Smooth muscle cell (in vitro differentiated cells): ENCODE results near the gene SNX32. TPM values are rescaled to one million over a fixed set of nuclear protein-coding genes. Genes with fewer than 3 reads are reported as not detected.

ENCODE experiments used
- DNase-seq: peaks from one replicate; lab custom pipeline; 2025; ENCODE audit not compliant: unreplicated experiment; lab: John Stamatoyannopoulos, UW
- H2AFZ ChIP-seq: fragments of 200-600 bp; sonication (generic); 2 replicates; pipeline ENCODE4 v1.6.0; 2016; ENCODE audit warnings: antibody characterized with exemption, low read depth, mild to moderate bottlenecking
- H3F3A ChIP-seq: fragments of 200-600 bp; sonication (generic); 2 replicates; pipeline ENCODE4 v1.6.0; 2017; ENCODE audit warnings: antibody characterized with exemption, low read depth
- H3K27ac ChIP-seq: fragments of 200-600 bp; sonication (generic); 2 replicates; pipeline ENCODE4 v1.5.1; 2016; ENCODE audit warnings: low read depth, mild to moderate bottlenecking
- H3K27me3 ChIP-seq: fragments of 200-600 bp; sonication (generic); 2 replicates; pipeline ENCODE4 v1.6.1; 2016; ENCODE audit warnings: low read depth, mild to moderate bottlenecking
- H3K36me3 ChIP-seq: fragments of 200-600 bp; sonication (generic); 2 replicates; pipeline ENCODE4 v1.5.1; 2016; ENCODE audit warnings: low read depth
- H3K4me1 ChIP-seq: fragments of 200-600 bp; sonication (generic); 2 replicates; pipeline ENCODE4 v1.5.1; 2016; ENCODE audit warnings: low read depth
- H3K4me2 ChIP-seq: fragments of 200-600 bp; sonication (generic); 2 replicates; pipeline ENCODE4 v1.6.0; 2016; ENCODE audit warnings: mild to moderate bottlenecking
- H3K4me3 ChIP-seq: fragments of 200-600 bp; sonication (generic); 2 replicates; pipeline ENCODE4 v1.5.1; 2016; ENCODE audit warnings: mild to moderate bottlenecking
- H3K79me2 ChIP-seq: fragments of 200-600 bp; sonication (generic); 2 replicates; pipeline ENCODE4 v1.6.0; 2016; ENCODE audit warnings: low read depth, mild to moderate bottlenecking
- H3K9ac ChIP-seq: fragments of 200-600 bp; sonication (generic); 2 replicates; pipeline ENCODE4 v1.6.0; 2016; ENCODE audit warnings: low read depth
- H3K9me3 ChIP-seq: fragments of 200-600 bp; sonication (generic); replicated peaks from 2 replicates; pipeline ENCODE4 v1.5.1; 2016; ENCODE audit warnings: low read depth
- H4K20me1 ChIP-seq: fragments of 200-600 bp; sonication (generic); 2 replicates; pipeline ENCODE4 v1.6.0; 2016; ENCODE audit warnings: low read depth
- CTCF ChIP-seq: fragments of 200-600 bp; sonication (generic); IDR thresholded peaks from 2 replicates; pipeline ENCODE4 v1.5.1; 2017; ENCODE audit warnings: borderline replicate concordance, mild to moderate bottlenecking, antibody characterized with exemption; ENCODE audit not compliant: insufficient read depth, poor library complexity, severe bottlenecking
- WGBS: methylation state at CpG from one replicate; pipeline ENCODE4 v1.1.7; 2016; ENCODE audit warnings: low lambda C conversion rate; 5-methylcytosine and 5-hydroxymethylcytosine counted together
- polyA plus RNA-seq: library from polyadenylated mRNA; unstranded; fragments of >200 nt; fragmentation: Nextera tagmentation; extraction: Ambion mirVana; gene quantifications from 2 replicates; pipeline ENCODE4 v1.2.1, GENCODE V29; 2016
- total RNA-seq: library from RNA; depleted of rRNA; stranded (reverse); fragments of >200 nt; gene quantifications from 2 replicates; pipeline ENCODE4 v1.2.3, GENCODE V29; 2014

The SNX32 gene
- total and polyA plus RNA-seq, 2 experiments from 2014 or later, result 1.1 to 1.2 TPM

- no peaks in the 10 kb centered on the region for H3K27me3 ChIP-seq
- H3K36me3 ChIP-seq, result no peaks in the 10 kb centered on the region
- DNase-seq, result no peak
- no peaks in the 10 kb centered on the region for H3F3A ChIP-seq
- H3K4me1 ChIP-seq, result no peaks in the 10 kb centered on the region
- no peaks in the 10 kb centered on the region for H3K79me2 ChIP-seq
- no peaks in the 10 kb centered on the region for H3K9me3 ChIP-seq
- H2AFZ ChIP-seq, result no peak overlapping the region
- no peak overlapping the region for H3K27ac ChIP-seq
- no peak for TF ChIP-seq CTCF
- no peak overlapping the region for H3K4me3 ChIP-seq
- H4K20me1 ChIP-seq, result peaks cover 5% of the 10 kb centered on the region
- H3K4me2 ChIP-seq, result no peak overlapping the region
- H3K9ac ChIP-seq, result no peak overlapping the region
- WGBS, result 82% methylated on average over 7 of the region's 7 CpGs
Observed at GRCh38 chr11:65880844-65881421, 47.2 kb downstream of the SNX32 start.

- Histone ChIP-seq H3K79me2 (peaks cover 14% of the 10 kb centered on the region), H3K36me3 (no peaks in the 10 kb centered on the region), H3K9ac (no peak overlapping the region), H3K27me3 (no peaks in the 10 kb centered on the region), H3K9me3 (no peaks in the 10 kb centered on the region), H3K4me1 (peaks cover 1% of the 10 kb centered on the region), H3K4me2 (no peak overlapping the region), H2AFZ (no peak overlapping the region), H3F3A (no peaks in the 10 kb centered on the region), H4K20me1 (peaks cover 5% of the 10 kb centered on the region), H3K4me3 (no peak overlapping the region), H3K27ac (no peak overlapping the region)
- no peak for DNase-seq
- TF ChIP-seq CTCF, result no peak
- 98% methylated on average over 29 of the region's 30 CpGs for WGBS
Observed at GRCh38 chr11:65882120-65883057, 48.6 kb downstream of the SNX32 start.

GRCh38 chr11:65883058-65883761 lies 49.4 kb downstream of the SNX32 start:
- no peak for DNase-seq
- Histone ChIP-seq H3K27ac (no peak overlapping the region), H3F3A (peaks cover 6% of the 10 kb centered on the region), H3K9ac (no peak overlapping the region), H3K27me3 (no peaks in the 10 kb centered on the region), H3K4me1 (peaks cover 6% of the 10 kb centered on the region), H3K4me3 (no peak overlapping the region), H3K36me3 (no peaks in the 10 kb centered on the region), H3K4me2 (no peak overlapping the region), H2AFZ (no peak overlapping the region), H3K9me3 (no peaks in the 10 kb centered on the region), H3K79me2 (peaks cover 17% of the 10 kb centered on the region), H4K20me1 (peaks cover 5% of the 10 kb centered on the region)
- 99% methylated on average over 12 of the region's 13 CpGs for WGBS
- TF ChIP-seq CTCF, result no peak
